ENCODE measurements around the gene CDR2L.
A peak's percentile ranks its signal among the peaks of the same experiment; 100 is the strongest.

CDR2L gene

DNA sequence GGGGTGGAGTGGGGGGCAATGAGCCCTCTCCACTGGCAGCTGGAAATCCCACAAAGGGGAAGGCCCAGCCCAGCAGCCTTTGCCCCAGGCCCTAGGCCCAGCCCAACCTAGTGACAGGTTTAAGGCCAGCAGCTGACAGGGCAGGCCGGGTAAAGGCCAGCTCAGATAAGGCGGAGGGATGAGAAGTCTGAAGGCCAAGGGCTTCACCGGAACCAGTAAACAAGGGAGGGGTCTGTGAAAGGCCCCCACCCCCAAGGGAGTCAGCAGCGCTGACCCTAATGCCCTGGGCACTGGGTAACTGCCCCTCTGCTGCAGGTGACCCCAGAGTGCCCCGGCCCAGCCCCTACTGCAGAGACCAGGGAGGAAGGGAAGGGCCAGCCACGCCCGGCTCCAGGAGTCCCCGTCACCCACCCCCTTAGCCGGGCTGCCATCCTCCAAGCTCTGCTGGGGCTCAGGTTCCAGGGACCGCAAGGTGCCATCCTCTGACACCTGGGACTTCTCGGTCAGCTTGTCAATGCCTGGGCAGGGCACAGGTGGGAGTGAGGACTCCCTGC, 34.2 kb upstream of the CDR2L start:
- Mint-ChIP-seq H3K4me3 (no peak overlapping the region), H3K4me1 (no peaks in the 10 kb centered on the region), H3K27ac (no peak overlapping the region), H3K27me3 (peaks cover 20% of the 10 kb centered on the region), H3K36me3 (no peaks in the 10 kb centered on the region), H3K9me3 (no peaks in the 10 kb centered on the region)
- no peak for ATAC-seq

DNA sequence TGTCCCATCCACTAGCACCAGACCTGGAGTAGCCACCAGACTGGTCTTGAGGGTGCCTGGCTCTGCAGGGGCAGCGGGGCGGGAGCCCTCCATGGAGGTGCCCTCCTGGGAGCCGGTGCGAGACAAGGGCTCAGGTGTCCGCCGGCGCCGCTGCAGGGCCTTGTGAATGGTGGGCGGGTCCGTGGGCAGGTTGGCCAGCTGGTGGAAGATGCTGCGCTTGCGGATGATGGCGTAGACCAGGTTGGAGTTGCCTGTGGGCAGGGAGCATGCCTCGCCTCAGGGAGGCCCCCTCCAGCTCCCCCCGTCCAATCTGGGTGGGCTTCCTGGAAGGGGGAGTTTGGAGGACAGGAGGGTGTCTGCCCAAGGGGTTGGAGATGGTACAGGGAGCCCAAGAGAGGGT, 33.3 kb upstream of the CDR2L start:
- no peak overlapping the region for H3K4me3 Mint-ChIP-seq
- no peaks in the 10 kb centered on the region for H3K9me3 Mint-ChIP-seq
- H3K27ac Mint-ChIP-seq, result no peak overlapping the region
- peaks cover 11% of the 10 kb centered on the region for H3K27me3 Mint-ChIP-seq
- ATAC-seq, result no peak
- H3K36me3 Mint-ChIP-seq, result no peaks in the 10 kb centered on the region
- no peaks in the 10 kb centered on the region for H3K4me1 Mint-ChIP-seq

DNA sequence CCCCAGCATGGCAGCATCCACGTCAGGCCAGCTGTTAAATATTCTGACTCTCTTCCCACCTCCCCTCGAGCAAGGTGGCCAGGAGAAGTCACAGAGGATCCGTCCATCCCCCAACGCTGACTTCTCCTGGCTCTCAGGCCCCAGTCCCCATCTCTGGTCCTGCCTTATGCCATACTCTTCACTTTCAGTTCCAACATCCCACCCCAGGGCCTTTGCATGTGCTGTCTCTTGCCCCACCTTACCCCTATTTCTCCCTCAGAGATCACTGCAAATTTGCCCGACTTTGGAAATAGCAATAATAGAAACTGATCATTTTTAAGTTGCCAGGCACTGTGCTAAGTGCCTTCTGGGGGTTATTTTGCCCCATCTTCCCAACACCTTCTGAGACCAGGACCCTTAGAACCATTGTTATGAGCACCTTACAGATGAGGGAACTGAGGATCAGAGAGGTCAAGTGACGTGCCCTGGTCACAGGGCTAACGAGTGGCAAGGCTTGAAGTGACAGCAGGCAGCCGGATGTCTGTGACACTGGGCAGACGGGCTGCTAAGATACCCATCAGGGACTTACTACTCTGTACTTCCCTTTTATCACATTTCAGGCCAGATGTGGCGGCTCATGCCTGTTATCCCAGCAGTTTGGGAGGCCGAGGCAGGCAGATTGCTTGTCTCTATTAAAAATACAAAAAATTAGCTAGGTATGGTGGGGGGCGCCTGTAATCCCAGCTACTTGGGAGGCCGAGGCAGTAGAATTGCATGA, 32.6 kb upstream of the CDR2L start:
- ATAC-seq, result no peak
- Mint-ChIP-seq H3K36me3 (no peaks in the 10 kb centered on the region), H3K27me3 (peaks cover 10% of the 10 kb centered on the region), H3K27ac (no peak overlapping the region), H3K4me3 (no peak overlapping the region), H3K9me3 (no peaks in the 10 kb centered on the region), H3K4me1 (no peaks in the 10 kb centered on the region)

DNA sequence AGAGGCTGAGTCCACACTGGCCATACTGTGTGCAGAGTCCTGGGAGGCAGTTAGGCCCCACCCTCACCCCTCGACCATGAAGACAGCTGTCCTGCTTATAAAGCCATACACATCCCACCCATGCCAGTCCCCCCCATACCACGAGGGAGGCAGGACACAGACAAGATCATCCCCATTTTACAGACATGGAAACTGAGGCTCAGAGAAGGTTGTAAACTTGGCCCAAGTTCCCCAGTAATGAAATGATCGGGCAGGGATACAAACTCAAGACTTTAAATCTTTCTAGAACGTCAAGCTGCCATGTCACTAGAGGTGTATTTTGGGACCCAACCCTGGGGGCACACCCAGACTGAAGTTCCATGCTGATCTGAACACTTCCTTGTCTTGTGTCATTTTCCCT, 31.3 kb upstream of the CDR2L start:
- Mint-ChIP-seq H3K4me1 (peaks cover 9% of the 10 kb centered on the region), H3K4me3 (no peak overlapping the region)
- no peak for ATAC-seq

DNA sequence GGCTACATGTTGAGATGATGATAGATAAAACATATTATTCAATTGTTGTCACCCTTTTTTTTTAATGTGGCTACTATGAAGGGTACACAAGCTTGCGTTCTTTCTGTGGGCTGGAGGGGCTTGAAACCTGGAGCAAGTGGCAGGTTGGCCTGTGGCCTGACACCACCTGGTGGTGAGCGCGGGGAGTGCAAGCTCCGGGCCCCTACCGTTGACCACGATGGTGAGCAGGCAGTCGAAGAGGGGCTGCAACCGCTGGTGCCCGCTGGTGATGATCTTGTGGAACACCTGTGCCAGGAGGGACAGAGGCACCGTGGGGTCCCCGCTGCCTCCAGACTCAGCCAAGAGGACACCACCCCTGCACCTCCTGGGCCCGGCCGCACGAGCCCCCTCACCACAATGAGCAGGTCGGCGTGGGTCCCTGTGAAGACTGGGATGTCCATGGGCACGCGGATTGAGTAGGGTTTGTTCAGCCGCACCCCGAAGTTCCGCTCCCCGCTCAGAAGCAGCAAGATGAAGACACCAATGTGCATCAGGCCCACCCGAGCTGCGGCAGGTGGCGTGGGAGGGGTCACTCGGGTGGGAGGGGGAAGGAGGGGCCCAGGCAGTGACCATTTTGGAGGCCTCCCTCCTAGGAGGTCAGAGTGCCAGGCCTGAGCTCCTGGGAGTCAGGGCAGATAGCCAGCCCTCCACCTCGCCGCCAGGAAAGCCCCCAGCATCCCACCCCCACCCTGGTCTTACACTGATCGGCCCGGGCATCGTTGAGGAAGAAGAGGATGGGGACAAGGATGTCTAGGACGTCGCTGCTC, 29.3 kb upstream of the CDR2L start:
- Mint-ChIP-seq H3K9me3 (no peaks in the 10 kb centered on the region), H3K4me1 (peaks cover 14% of the 10 kb centered on the region), H3K4me3 (no peak overlapping the region), H3K36me3 (no peaks in the 10 kb centered on the region), H3K27ac (no peak overlapping the region), H3K27me3 (peaks cover 10% of the 10 kb centered on the region)
- peak; percentile 46 for ATAC-seq

More for the DNA sequence above, 31.3 kb upstream of the CDR2L start:
- H3K27me3 Mint-ChIP-seq, result peaks cover 10% of the 10 kb centered on the region
- H3K36me3 Mint-ChIP-seq, result no peaks in the 10 kb centered on the region
- no peaks in the 10 kb centered on the region for H3K9me3 Mint-ChIP-seq
- H3K27ac Mint-ChIP-seq, result no peak overlapping the region

DNA sequence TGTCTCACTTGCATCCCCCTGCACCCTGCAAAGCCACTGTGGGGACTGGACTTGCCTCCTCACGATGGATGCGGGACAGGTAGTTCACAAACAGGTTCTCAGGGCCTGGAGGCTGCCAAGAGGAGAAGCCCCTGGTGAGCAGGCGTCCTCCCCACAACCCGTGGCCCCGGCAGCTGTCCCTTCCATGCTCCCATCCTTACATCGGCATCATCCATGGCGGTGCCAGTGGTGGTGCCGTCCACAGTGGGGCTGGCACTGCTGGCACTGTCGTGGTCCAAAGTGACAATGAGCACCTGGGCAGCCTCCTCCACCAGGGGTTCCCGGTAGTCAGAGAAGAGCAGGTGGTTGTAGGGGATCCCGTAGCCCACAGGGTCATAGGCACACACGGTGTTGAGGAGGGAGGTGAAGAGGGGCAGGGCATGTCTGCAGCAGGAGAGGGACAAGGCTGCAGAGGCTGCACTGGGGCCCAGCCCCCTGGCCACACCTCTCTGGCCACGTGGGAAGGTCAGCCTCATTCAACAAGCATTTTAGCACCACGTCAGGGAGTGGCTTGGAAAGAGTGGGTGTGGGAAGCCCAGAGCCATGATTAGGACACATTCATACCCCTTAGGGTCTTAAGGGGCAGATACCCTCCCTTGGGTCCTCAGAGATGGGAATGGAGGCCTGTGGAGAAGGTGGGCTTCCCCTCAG, 27.5 kb upstream of the CDR2L start:
- Mint-ChIP-seq H3K27me3 (peaks cover 2% of the 10 kb centered on the region), H3K4me1 (peaks cover 14% of the 10 kb centered on the region), H3K9me3 (no peaks in the 10 kb centered on the region), H3K4me3 (no peak overlapping the region), H3K27ac (no peak overlapping the region), H3K36me3 (no peaks in the 10 kb centered on the region)
- ATAC-seq, result no peak

DNA sequence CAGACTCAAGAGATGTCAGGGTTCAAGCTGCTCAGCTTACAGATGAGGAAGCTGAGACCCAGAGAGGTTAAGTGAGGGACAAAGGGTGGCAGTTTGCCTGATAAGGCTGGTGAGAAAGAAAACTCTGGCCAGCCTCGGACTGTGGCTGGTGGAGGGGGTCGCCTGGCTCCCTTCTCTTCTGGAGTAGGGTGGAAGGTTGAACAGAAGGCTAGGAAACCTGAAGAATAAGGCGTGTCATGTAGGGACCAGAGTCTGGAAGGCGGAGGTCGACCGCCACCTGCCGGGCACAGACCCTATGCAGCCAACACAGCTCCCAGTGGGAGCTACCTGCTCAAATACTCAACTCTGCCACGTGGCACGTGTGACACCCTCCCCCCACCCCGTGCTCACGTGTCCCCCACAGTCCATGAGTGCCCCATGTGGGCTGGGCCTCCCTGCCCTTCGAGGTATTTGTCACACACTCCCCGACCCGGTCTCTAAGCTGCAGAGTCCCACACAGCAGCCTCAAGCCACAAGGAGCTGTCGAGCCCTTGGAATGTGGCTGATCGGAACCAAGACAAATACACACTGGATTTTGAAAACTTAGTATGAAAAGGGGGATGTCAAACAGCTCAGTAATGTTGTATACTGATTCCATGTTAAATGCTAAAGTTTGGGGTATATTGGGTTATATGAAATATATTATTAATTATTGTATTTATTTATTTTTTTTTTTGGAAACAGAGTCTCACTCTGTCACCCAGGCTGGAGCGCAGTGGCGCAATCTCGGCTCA, 26.7 kb upstream of the CDR2L start:
- H3K9me3 Mint-ChIP-seq, result no peaks in the 10 kb centered on the region
- H3K27ac Mint-ChIP-seq, result no peak overlapping the region
- peaks cover 8% of the 10 kb centered on the region for H3K27me3 Mint-ChIP-seq
- no peak overlapping the region for H3K4me3 Mint-ChIP-seq
- H3K4me1 Mint-ChIP-seq, result peaks cover 14% of the 10 kb centered on the region
- peak; percentile 71 for ATAC-seq
- no peaks in the 10 kb centered on the region for H3K36me3 Mint-ChIP-seq

DNA sequence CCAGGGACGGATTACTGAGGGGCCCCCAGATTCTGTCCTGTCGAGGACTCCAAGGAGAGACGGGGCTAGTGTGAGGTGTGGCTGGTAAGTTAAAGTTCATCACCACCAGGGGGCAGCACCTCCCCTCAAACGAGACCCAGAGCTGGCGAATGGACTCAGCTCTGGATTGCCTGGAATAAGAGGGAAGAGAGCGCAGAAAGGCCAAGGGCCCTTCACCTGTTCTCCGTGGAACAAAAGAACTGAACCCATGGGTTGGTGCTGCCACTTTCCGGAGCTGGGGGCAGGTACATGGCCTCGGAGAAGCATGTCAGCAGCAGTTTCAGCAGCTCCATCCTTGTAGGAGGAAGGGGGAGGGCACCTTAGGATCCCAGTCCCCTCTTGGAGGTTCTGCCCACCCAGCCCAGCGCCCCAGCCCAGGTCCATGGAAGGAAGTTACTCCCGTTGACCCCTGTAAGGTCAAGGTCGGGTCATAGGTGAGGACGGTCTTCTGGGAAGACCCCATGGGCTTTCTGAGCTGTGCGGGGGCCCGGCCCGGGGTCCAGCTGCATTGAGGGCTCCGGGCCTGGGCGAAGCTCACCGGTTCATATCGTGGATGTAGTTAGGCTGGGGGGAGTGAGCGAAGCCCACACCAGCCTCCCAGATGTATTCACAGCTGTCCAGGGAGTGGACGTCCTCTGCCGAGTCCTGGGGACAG, 25.6 kb upstream of the CDR2L start:
- H3K4me1 Mint-ChIP-seq, result peaks cover 14% of the 10 kb centered on the region
- H3K9me3 Mint-ChIP-seq, result no peaks in the 10 kb centered on the region
- H3K27me3 Mint-ChIP-seq, result peaks cover 8% of the 10 kb centered on the region
- H3K36me3 Mint-ChIP-seq, result no peaks in the 10 kb centered on the region
- H3K4me3 Mint-ChIP-seq, result no peak overlapping the region
- ATAC-seq, result peak; percentile 69
- H3K27ac Mint-ChIP-seq, result no peak overlapping the region

DNA sequence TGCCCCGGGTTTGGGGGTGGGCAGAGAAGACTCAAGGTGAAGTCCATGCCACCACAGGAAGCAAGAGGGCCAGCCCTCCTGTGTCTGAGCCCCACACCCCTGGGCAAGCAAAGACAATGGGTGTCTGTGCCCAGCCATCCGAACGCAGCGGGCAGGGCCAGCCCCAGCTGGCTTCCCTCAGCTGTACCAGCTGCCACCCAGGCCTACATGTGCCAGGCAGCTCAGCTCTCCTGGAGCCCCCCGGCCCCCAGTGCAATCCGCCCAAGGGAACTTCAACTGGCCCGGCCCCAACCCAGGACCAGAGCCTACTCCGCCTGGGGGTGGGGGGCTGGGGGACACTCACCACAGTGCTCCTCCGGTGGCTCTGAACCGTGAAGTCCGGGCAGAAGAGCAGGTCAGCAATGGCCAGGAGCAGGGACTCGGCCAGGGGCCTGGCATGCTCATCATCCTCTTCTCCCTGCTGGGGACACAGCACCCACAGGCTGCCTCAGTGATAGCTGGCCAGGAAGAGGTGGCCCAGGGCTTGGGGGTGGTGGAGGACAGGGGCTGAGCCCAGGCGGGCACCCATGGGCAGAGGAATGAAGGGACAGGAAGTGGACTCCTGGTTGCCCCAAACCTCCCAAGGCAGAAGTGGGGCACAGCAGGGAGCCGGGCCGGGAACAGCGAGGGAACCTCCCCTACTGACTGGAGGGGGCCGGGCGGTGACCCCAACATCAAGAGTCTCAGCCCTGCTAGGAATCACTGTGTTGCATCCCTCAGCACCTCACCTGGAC, 24.6 kb upstream of the CDR2L start:
- Mint-ChIP-seq H3K4me3 (no peak overlapping the region), H3K27me3 (peaks cover 8% of the 10 kb centered on the region), H3K27ac (no peak overlapping the region), H3K4me1 (peaks cover 14% of the 10 kb centered on the region), H3K36me3 (no peaks in the 10 kb centered on the region), H3K9me3 (no peaks in the 10 kb centered on the region)
- ATAC-seq, result no peak

DNA sequence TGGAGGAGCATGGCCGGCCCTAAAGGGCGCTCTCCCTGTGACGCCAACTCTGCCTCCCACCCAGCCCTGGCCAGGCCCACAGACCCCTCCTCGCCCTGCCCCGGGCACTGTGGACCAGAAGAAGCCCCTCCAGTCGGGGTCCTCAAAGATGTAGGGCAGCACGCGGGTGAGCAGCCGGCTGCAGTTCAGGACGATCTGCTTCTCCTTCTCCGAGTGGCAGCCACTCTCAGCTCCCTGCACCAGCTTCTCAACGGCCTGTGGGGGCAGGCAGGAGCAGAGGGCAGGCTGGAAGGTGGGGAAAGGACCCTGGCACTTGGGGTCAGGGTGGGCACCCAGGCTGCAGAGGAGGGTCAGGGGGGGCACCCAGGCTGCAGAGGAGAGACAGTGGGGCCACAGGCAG, 23.8 kb upstream of the CDR2L start:
- no peaks in the 10 kb centered on the region for H3K36me3 Mint-ChIP-seq
- H3K9me3 Mint-ChIP-seq, result no peaks in the 10 kb centered on the region

DNA sequence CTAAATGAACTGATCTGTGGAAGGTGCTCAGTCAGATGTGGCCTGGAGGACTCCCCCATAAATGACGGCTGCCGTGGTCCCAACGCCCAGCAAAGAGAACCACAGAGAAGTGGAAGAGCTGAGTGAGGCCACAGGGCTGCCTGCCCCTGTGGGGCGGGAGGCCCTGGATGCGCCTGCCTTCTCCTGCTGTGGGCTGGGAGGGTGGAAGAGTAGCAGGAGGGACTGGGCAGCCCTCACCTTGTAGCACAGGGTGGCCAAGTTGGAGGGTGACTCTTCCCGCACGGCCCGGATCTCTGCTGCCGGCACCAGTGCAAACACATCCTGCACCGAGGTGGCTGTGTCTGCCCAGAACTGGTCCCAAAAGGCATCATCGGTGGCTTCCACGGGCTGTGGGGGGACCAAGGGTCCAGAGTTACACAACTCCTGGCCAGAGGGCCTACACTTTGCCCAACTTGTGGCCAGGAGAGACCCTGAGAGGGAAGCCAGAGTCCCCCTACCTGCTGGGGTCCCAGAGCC, 23.1 kb upstream of the CDR2L start:
- H3K9me3 Mint-ChIP-seq, result no peaks in the 10 kb centered on the region
- H3K4me1 Mint-ChIP-seq, result peaks cover 14% of the 10 kb centered on the region
- ATAC-seq, result no peak
- H3K36me3 Mint-ChIP-seq, result no peaks in the 10 kb centered on the region
- H3K4me3 Mint-ChIP-seq, result no peak overlapping the region
- H3K27me3 Mint-ChIP-seq, result peaks cover 8% of the 10 kb centered on the region
- H3K27ac Mint-ChIP-seq, result no peak overlapping the region

More for the DNA sequence above, 23.8 kb upstream of the CDR2L start:
- Mint-ChIP-seq H3K4me1 (peaks cover 14% of the 10 kb centered on the region), H3K4me3 (no peak overlapping the region), H3K27ac (no peak overlapping the region), H3K27me3 (peaks cover 8% of the 10 kb centered on the region)
- no peak for ATAC-seq

DNA sequence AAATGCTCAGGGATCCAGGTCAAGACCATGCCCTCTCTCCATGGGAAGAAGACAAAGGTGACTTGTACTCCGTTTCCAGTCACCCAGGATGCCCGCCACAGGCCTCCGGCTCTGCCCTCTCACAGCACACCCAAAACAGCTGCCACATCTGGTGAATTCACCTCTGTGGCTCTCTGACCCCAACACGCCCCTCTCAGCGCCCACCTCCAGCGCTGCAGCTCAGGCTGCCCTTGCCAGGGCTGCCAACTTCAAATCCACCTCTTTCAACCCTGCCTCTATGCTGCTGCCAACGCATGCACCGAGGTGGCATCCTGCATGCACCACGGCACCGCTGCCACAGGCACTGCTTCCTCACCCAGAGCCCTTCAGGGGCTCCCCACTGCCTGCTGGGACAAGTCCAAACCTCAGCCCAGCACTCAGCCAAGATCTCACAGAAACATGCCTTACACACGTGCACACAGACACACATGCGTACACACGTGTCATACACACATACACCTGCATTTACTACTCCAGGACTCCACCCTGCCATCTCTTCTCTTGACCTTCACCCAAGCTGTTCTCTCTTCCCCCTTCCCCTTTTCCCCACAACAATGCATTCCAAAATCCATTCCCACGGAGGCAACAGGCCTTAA, 22.3 kb upstream of the CDR2L start:
- Mint-ChIP-seq H3K9me3 (no peaks in the 10 kb centered on the region), H3K27me3 (peaks cover 8% of the 10 kb centered on the region), H3K4me3 (no peak overlapping the region), H3K4me1 (peaks cover 14% of the 10 kb centered on the region), H3K36me3 (no peaks in the 10 kb centered on the region), H3K27ac (peak overlapping the region; percentile 6)
- no peak for ATAC-seq

DNA sequence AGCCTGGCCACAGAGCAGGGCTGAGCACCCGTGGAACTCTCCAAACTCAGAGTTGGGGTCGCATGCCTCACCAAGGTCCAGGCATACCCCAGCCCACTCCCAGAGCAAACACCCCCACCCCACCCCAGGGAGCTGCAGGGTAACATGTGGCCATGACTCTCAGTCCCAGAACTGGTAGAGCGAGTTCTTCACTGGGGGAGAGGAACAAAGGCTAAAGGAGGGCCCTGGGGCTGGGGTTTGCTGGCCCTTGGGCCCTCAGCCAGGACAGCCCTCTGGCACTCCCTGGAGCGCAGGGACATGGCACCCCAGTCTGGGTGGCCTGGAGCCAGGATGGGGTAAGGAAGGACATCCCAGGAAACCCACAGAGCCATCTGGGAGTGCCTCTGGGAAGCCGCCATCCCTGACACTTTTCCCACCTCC, 19.1 kb upstream of the CDR2L start:
- no peak overlapping the region for H3K4me3 Mint-ChIP-seq
- no peak overlapping the region for H3K27ac Mint-ChIP-seq
- peaks cover 13% of the 10 kb centered on the region for H3K4me1 Mint-ChIP-seq
- H3K36me3 Mint-ChIP-seq, result no peaks in the 10 kb centered on the region
- no peaks in the 10 kb centered on the region for H3K9me3 Mint-ChIP-seq
- no peak for ATAC-seq
- peaks cover 16% of the 10 kb centered on the region for H3K27me3 Mint-ChIP-seq

All from stimulated activated memory B cell treated with anti-CD40 and anti-IgM and Interleukin-4, amounts not matched to agents 10 μg/mL and 1 μg/mL and 100 μg/mL, for 72 hours (primary cell).